H9 (cell line): ENCODE measurements around the gene HERC4. TPM values are rescaled to one million over a fixed set of nuclear protein-coding genes. Genes with fewer than 3 reads are reported as not detected.

Experiments
- DNase-seq: peaks from one replicate; pipeline ENCODE4 v3.0.0-alpha.2; 2017
- H2AFZ ChIP-seq: one replicate; pipeline ENCODE4 v1.6.1; 2013; ENCODE audit warnings: mild to moderate bottlenecking, low read length, control low read depth, moderate library complexity
- H2AK5ac ChIP-seq: 2 replicates; pipeline ENCODE4 v1.6.1; 2013; ENCODE audit warnings: low read length, control low read depth, mixed read lengths; ENCODE audit not compliant: insufficient read length
- H2BK120ac ChIP-seq: one replicate; pipeline ENCODE4 v1.6.1; 2013; ENCODE audit warnings: low read depth, mild to moderate bottlenecking, low read length, control low read depth, inconsistent platforms; ENCODE audit not compliant: poor library complexity, severe bottlenecking
- H2BK12ac ChIP-seq: 2 replicates; pipeline ENCODE4 v1.6.1; 2013; ENCODE audit warnings: low read length, control low read depth, mixed read lengths, low read depth; ENCODE audit not compliant: insufficient read length
- H2BK15ac ChIP-seq: 2 replicates; pipeline ENCODE4 v1.6.1; 2013; ENCODE audit warnings: low read depth, low read length, control low read depth
- H2BK20ac ChIP-seq: one replicate; pipeline ENCODE4 v1.6.1; 2013; ENCODE audit warnings: low read depth, mild to moderate bottlenecking, low read length, control low read depth, inconsistent platforms; ENCODE audit not compliant: poor library complexity, severe bottlenecking
- H2BK5ac ChIP-seq: 2 replicates; pipeline ENCODE4 v1.6.1; 2013; ENCODE audit warnings: low read length, control low read depth, mixed read lengths; ENCODE audit not compliant: insufficient read length
- H3K14ac ChIP-seq: 2 replicates; pipeline ENCODE4 v1.6.1; 2013; ENCODE audit warnings: low read length, control low read depth; ENCODE audit not compliant: insufficient read depth
- H3K18ac ChIP-seq: 2 replicates; pipeline ENCODE4 v1.6.1; 2013; ENCODE audit warnings: low read depth, mild to moderate bottlenecking, mixed read lengths, low read length, control low read depth; ENCODE audit not compliant: insufficient read length
- H3K23ac ChIP-seq: 2 replicates; pipeline ENCODE4 v1.6.1; 2013; ENCODE audit warnings: low read length, control low read depth, mixed read lengths, low read depth; ENCODE audit not compliant: insufficient read length
- H3K23me2 ChIP-seq: 2 replicates; pipeline ENCODE4 v1.6.1; 2013; ENCODE audit warnings: low read depth, mild to moderate bottlenecking, mixed read lengths, low read length, control low read depth; ENCODE audit not compliant: insufficient read length, poor library complexity, severe bottlenecking
- H3K27ac ChIP-seq: 2 replicates; pipeline ENCODE4 v1.5.1; 2013; ENCODE audit warnings: low read length, control low read depth, mixed read lengths, low read depth; ENCODE audit not compliant: insufficient read length
- H3K27me3 ChIP-seq: 2 replicates; pipeline ENCODE4 v1.6.1; 2013; ENCODE audit warnings: low read length, control low read depth, inconsistent platforms; ENCODE audit not compliant: insufficient read depth
- H3K4ac ChIP-seq: 2 replicates; pipeline ENCODE4 v1.6.1; 2013; ENCODE audit warnings: low read depth, mild to moderate bottlenecking, control low read depth, inconsistent platforms, low read length, moderate library complexity
- H3K4me1 ChIP-seq: 2 replicates; pipeline ENCODE4 v1.6.1; 2013; ENCODE audit warnings: low read length, control low read depth, inconsistent platforms; ENCODE audit not compliant: insufficient read depth
- H3K4me2 ChIP-seq: 2 replicates; pipeline ENCODE4 v1.6.1; 2013; ENCODE audit warnings: low read length, control low read depth, mixed read lengths; ENCODE audit not compliant: insufficient read length, insufficient read depth
- H3K56ac ChIP-seq: 2 replicates; pipeline ENCODE4 v1.6.1; 2013; ENCODE audit warnings: low read depth, mild to moderate bottlenecking, mixed read lengths, low read length, control low read depth; ENCODE audit not compliant: insufficient read length
- H3K79me1 ChIP-seq: 2 replicates; pipeline ENCODE4 v1.6.1; 2013; ENCODE audit warnings: low read depth, mild to moderate bottlenecking, moderate library complexity, low read length, control low read depth, inconsistent platforms; ENCODE audit not compliant: insufficient read depth, poor library complexity, severe bottlenecking
- H3K79me2 ChIP-seq: 2 replicates; pipeline ENCODE4 v1.6.1; 2013; ENCODE audit warnings: low read length, control low read depth, inconsistent platforms; ENCODE audit not compliant: insufficient read depth
- H3K9ac ChIP-seq: 2 replicates; pipeline ENCODE4 v1.6.1; 2013; ENCODE audit warnings: low read length, control low read depth, mixed read lengths; ENCODE audit not compliant: insufficient read length; ENCODE audit errors: extremely low read depth
- H3K9me3 ChIP-seq: one replicate; pipeline ENCODE4 v1.6.1; 2013; ENCODE audit warnings: low read depth, low read length, inconsistent platforms; ENCODE audit not compliant: control insufficient read depth
- H3T11ph ChIP-seq: one replicate; pipeline ENCODE4 v1.6.1; 2013; ENCODE audit warnings: mild to moderate bottlenecking, low read length, control low read depth, inconsistent platforms
- H4K20me1 ChIP-seq: one replicate; pipeline ENCODE4 v1.6.1; 2013; ENCODE audit not compliant: control insufficient read depth, insufficient read length, insufficient read depth
- H4K5ac ChIP-seq: 2 replicates; pipeline ENCODE4 v1.6.1; 2013; ENCODE audit warnings: low read depth, mild to moderate bottlenecking, mixed read lengths, low read length, control low read depth; ENCODE audit not compliant: insufficient read length
- H4K8ac ChIP-seq: replicated peaks from 2 replicates; pipeline ENCODE4 v1.6.1; 2013; ENCODE audit warnings: low read length, control low read depth, mixed read lengths, low read depth; ENCODE audit not compliant: insufficient read length
- H4K91ac ChIP-seq: 2 replicates; pipeline ENCODE4 v1.6.1; 2013; ENCODE audit warnings: low read depth, mild to moderate bottlenecking, moderate library complexity, mixed read lengths, low read length, control low read depth; ENCODE audit not compliant: insufficient read length
- H3K27ac Mint-ChIP-seq, 3 experiments: 2 replicates in 2 of 3; 3 replicates in 1 of 3; pipeline ENCODE4 v1.8.0; 2020 to 2021; ENCODE audit warnings: mixed read lengths in 3 of 3, mild to moderate bottlenecking in 1 of 3, moderate library complexity in 1 of 3
- H3K27me3 Mint-ChIP-seq: 2 replicates; pipeline ENCODE4 v1.8.0; 2021; ENCODE audit warnings: low read depth, mild to moderate bottlenecking, moderate library complexity, mixed read lengths
- H3K36me3 Mint-ChIP-seq, 3 experiments: 2 replicates in 2 of 3; 3 replicates in 1 of 3; pipeline ENCODE4 v1.8.0; 2020 to 2021; ENCODE audit warnings: low read depth in 3 of 3, mixed read lengths in 3 of 3; ENCODE audit not compliant: insufficient read depth in 1 of 3
- H3K4me1 Mint-ChIP-seq, 2 experiments: 2 replicates each; pipeline ENCODE4 v1.8.0; 2020; ENCODE audit warnings: mixed read lengths in 2 of 2
- H3K4me3 Mint-ChIP-seq, 2 experiments: 2 replicates in 1 of 2; 3 replicates in 1 of 2; pipeline ENCODE4 v1.8.0; 2020 to 2021; ENCODE audit warnings: mild to moderate bottlenecking in 2 of 2, mixed read lengths in 2 of 2, moderate library complexity in 1 of 2
- H3K9me3 Mint-ChIP-seq, 2 experiments: 2 replicates in 1 of 2; 3 replicates in 1 of 2; pipeline ENCODE4 v1.8.0; 2020; ENCODE audit warnings: mild to moderate bottlenecking in 2 of 2, mixed read lengths in 2 of 2, moderate library complexity in 1 of 2
- WGBS: extraction: QIAGEN DNeasy Blood & Tissue Kit; methylation state at CpG from one replicate; pipeline ENCODE4 v1.1.7; 2013; ENCODE audit warnings: missing lambda C conversion rate, low lambda C conversion rate, mixed read lengths; ENCODE audit not compliant: insufficient read length; ENCODE audit errors: extremely low coverage; 5-methylcytosine and 5-hydroxymethylcytosine counted together
- total RNA-seq: library from RNA; stranded (reverse); gene quantifications from 2 replicates; pipeline ENCODE4 v1.2.1, GENCODE V29; 2021
- TF ChIP-seq, protein P1 (sequence below): fragments of 200-600 bp; sonication (generic); conservative IDR thresholded peaks from 3 replicates; pipeline ENCODE4 v1.8.0; 2021; ENCODE audit warnings: antibody characterized with exemption, mild to moderate bottlenecking

HERC4 gene
- total RNA-seq, 1 experiment from 2014 or later: 24.5 TPM

GRCh38 chr10:68101066-68101465 is 26.0 kb upstream of the HERC4 start:
- H4K91ac ChIP-seq: no peak overlapping the region
- no peaks in the 10 kb centered on the region for H3K79me2 ChIP-seq
- no peak overlapping the region for H3K9ac ChIP-seq
- no peaks in the 10 kb centered on the region for H3K79me1 ChIP-seq
- H2BK15ac ChIP-seq: no peak overlapping the region
- no peak overlapping the region for H4K8ac ChIP-seq
- Mint-ChIP-seq H3K4me1 (peaks cover 4 to 11% of the 10 kb centered on the region in 2 experiments; a peak in 2 of 4 replicates), H3K27ac (no peak overlapping the region), H3K36me3 (no peaks in the 10 kb centered on the region), H3K27me3 (no peaks in the 10 kb centered on the region), H3K4me3 (no peak overlapping the region), H3K9me3 (no peaks in the 10 kb centered on the region)
- no peaks in the 10 kb centered on the region for H4K20me1 ChIP-seq
- no peak overlapping the region for H3K27ac ChIP-seq
- H3K4me1 ChIP-seq: no peaks in the 10 kb centered on the region; the same call in 1 of the 2 replicates
- TF ChIP-seq, protein P1, sequence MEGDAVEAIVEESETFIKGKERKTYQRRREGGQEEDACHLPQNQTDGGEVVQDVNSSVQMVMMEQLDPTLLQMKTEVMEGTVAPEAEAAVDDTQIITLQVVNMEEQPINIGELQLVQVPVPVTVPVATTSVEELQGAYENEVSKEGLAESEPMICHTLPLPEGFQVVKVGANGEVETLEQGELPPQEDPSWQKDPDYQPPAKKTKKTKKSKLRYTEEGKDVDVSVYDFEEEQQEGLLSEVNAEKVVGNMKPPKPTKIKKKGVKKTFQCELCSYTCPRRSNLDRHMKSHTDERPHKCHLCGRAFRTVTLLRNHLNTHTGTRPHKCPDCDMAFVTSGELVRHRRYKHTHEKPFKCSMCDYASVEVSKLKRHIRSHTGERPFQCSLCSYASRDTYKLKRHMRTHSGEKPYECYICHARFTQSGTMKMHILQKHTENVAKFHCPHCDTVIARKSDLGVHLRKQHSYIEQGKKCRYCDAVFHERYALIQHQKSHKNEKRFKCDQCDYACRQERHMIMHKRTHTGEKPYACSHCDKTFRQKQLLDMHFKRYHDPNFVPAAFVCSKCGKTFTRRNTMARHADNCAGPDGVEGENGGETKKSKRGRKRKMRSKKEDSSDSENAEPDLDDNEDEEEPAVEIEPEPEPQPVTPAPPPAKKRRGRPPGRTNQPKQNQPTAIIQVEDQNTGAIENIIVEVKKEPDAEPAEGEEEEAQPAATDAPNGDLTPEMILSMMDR: no peak
- H3K14ac ChIP-seq: no peak overlapping the region
- H3K27me3 ChIP-seq: no peaks in the 10 kb centered on the region
- no peak overlapping the region for H2AFZ ChIP-seq
- no peak overlapping the region for H2BK5ac ChIP-seq
- no peak overlapping the region for H3K56ac ChIP-seq
- H3K23ac ChIP-seq: no peak overlapping the region
- no peaks in the 10 kb centered on the region for H3K9me3 ChIP-seq
- no peak overlapping the region for H2BK20ac ChIP-seq
- H4K5ac ChIP-seq: no peak overlapping the region
- no peak for DNase-seq
- H3K4me2 ChIP-seq: no peak overlapping the region
- no peaks in the 10 kb centered on the region for H3K23me2 ChIP-seq
- no peak overlapping the region for H3K18ac ChIP-seq
- H2BK120ac ChIP-seq: no peak overlapping the region
- no peak overlapping the region for H2BK12ac ChIP-seq
- no peak overlapping the region for H3K4ac ChIP-seq
- no peak overlapping the region for H2AK5ac ChIP-seq
- H3T11ph ChIP-seq: no peak overlapping the region
- WGBS: no CpG with 5 or more reads among the region's 2 CpGs
